GM21737 (cell line): ENCODE measurements around the gene KRTAP20-2.

ENCODE experiments used
- ATAC-seq: cut with Tn5 transposase; IDR thresholded peaks from one replicate; pipeline ENCODE4 v1.9.1; 2021; ENCODE audit warnings: mild to moderate bottlenecking, moderate library complexity; ENCODE audit not compliant: unreplicated experiment

The KRTAP20-2 gene

DNA sequence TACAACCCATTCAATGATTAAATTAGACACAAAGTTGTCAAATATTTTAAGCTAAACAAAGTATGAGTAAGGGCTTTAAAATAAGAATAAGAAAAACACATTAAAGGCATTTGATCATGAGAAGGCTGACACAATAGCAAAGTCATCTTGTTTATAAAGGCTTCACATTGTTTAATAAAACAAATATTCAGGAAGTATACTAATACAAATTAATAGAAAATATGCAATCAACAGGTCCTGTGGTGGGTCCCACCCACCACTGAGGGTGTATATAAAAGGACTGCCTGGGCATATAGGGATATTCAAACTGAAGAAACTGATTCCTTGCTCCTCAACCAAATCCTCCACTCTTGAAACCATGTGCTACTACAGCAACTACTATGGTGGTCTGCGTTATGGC is at the start of gene KRTAP20-2:
TSS of gene KRTAP20-2 (plus strand) at position 301 of the 400 bp plus-strand sequence. CDS start at position 359, 58 bp downstream.
- ATAC-seq: no peak

DNA sequence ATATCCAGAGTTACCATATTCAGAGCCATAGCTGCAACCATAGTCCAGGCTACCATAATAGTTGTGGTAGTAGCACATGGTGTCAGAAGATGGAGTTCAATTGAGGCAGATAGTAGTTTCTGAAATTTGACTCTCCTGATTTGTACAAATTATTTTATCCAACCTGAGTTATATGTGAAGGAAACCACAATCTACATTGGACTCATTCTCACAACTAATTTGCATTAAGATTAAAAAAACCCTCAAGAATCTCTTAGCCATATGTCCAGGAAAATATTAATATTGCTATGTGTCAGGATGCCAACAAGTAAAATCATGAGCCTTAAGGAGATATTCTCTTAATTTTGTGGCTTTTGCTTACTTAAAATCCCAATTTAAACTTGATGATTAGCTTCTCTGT is 44.7 kb upstream of the KRTAP20-2 start, which contains the start of gene KRTAP22-2:
TSS of gene KRTAP22-2 (minus strand) at position 101 of the 400 bp plus-strand sequence.
- no peak for ATAC-seq

DNA sequence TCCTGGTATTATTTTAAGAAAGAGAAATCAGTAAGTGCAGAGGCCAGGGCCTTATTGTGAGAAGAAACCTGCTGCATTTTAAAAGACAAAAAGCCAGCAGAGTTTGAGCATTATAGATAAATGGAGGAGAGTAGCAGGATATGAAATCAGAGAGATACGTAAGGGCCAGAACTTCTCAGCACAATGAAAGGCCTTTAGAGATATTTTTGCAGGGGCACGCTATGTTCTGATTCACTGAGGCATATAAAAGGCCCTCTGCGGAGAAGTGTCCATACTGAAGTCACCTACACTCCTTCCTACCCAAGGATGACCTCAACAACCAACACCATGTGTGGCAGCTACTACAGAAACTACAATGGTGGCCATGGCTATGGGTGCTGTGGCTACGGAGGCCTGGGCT is 42.9 kb upstream of the KRTAP20-2 start, which contains the start of gene KRTAP6-3:
TSS of gene KRTAP6-3 (plus strand) at position 301 of the 400 bp plus-strand sequence. CDS start at position 307, 6 bp downstream.
- ATAC-seq: no peak

DNA sequence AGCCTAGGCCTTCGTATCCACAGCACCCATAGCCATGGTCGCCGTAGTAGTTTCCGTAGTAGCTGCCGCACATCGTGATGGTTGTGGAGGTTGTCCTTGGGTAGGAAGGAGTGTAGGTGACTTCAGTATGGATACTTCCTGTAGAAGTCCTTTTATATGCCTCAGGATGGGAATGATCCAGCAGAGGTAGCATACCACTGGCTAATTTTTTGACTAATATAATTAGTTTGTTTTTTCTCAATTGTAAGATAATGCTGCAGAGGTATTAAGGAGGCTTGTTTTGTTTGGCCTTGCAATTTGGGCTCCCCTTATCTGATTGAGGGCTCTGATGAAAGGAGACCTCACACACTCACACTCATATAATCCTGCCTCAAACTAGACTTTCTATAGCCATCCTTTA is 36.2 kb upstream of the KRTAP20-2 start, which contains the start of gene KRTAP6-2:
TSS of gene KRTAP6-2 (minus strand) at position 101 of the 400 bp plus-strand sequence. CDS start at position 73, 28 bp downstream.
- no peak for ATAC-seq

DNA sequence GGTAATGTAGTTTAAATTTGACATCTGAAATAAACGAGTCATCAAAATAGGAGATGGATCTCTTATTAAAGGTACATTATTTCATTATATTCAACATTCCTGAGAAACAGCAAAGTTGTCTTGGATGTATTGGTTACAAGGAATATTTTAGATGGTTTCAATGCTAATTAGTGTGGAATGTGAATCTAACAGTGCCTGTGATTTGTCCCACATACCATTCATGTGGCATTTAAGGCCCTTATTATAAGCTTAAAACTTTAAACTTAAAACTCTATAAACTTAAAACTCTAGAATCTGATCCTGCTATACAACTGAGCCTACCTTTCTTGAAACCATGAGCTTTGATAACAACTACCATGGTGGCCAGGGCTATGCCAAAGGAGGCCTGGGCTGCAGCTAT is 34.2 kb upstream of the KRTAP20-2 start, which contains the start of gene KRTAP22-1:
TSS of gene KRTAP22-1 (plus strand) at position 301 of the 400 bp plus-strand sequence.
- ATAC-seq: no peak

DNA sequence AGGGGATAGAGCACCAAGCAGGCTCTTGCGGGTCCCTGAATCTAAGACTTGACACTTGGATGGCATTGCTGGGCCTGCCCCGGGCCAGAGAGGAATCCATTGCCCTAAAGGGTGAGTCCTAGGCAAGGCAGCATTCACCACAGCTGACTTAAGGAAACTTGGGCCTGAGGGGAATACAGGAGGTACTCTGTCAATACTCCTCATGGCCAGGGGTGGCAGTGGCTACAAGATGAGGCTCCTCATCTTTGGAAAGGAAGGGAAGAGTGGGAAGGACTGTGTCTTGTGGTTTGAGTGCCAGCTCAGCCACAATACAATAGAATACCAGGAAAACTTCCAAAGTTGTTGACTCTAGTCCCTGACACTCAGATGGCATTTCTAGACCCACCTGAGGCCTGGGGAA is 29.0 kb upstream of the KRTAP20-2 start:
- ATAC-seq: no peak

DNA sequence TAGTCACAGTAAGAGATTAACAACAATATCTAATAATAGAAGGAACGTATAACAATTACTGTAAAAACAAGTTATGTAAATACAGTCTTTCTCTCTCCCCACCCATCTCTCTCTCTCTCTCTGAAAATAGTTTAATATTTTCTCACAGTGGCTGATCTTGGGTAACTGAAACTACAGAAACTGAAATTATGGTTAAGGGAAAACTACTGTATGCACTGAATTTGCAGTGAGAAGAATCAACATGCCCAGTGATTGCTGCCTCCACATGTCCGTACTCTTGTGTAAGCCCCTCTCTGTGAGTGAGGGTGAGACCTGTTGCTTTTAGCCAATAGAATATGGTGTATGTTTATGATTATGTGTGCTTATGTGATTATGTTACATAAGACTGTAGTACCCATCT is 22.9 kb upstream of the KRTAP20-2 start:
- ATAC-seq: no peak

DNA sequence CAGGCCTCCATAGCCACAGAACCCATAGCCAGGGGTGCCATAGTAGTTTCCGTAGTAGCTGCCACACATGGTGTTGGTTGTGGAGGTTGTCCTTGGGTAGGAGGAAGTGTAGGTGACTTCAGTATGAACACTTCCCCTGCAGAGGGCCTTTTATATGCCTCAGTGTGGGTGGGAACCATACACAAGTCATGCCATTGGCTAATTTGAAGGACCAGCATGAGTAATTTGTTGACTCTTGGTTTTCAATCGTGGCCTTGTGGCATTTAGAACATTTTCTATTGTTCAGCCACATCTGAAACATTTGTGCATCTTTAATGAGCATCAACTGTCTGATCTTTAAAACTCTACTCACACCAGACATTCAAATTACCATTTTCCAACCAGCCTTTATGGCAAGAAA is 21.2 kb upstream of the KRTAP20-2 start, which contains the start of gene KRTAP6-1:
TSS of gene KRTAP6-1 (minus strand) at position 95 of the 400 bp plus-strand sequence. CDS start at position 69, 26 bp downstream.
- ATAC-seq: no peak

DNA sequence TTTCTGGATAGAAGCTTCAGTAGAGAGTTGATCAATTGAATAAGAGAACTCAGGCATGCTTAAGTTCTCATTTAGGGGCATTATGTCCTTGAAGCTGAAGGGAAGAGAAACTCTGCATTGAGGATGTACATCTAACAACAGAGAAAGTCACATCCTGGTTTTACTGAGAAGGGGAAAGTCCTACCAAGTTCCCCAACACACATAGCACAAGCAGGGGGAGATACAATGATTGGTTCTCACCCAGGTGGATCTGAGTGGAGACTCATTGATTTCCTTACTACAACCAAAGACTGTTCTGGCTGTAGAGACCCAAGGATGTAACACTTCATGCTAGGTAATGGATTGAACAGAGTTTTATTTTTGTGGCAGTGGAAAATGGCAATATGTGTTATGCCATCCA is 19.8 kb upstream of the KRTAP20-2 start:
- no peak for ATAC-seq

DNA sequence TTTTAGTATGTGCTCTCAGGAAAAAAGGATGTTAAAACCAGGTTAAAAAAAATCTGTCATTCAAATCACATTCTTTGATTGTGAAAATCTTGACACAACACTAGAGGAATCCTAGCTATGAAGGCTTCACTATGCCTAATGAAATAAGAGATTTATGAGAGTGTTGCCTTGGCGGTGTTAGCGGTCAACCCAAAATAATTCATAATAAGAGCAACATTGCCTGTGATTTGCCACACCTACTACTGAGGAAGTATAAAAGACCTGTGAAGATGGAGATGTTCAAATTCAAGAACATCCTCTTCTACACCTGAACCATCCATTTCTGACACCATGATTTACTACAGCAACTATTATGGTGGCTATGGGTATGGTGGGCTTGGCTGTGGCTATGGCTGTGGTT is 18.9 kb upstream of the KRTAP20-2 start, which contains the start of gene KRTAP20-1:
TSS of gene KRTAP20-1 (plus strand) at position 301 of the 400 bp plus-strand sequence. CDS start at position 331, 30 bp downstream.
- ATAC-seq: no peak

DNA sequence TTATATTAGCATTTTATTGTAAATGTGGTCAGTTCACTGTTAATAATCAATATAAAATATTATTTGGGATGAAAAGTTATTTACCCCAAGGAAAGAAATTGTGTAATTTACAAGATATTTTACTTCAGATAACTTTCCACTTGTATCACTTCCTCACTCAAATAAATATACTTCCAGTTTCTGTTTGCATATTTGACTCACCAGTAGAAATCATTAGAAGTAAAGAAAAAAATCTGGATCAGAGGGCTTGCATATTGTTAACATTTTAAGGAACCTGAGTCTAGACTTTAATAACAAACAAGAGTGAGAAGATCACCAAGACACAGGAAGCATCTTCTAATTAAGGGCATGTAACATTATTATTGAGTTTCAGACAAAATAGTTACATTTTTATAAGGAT is 14.9 kb upstream of the KRTAP20-2 start:
- no peak for ATAC-seq

DNA sequence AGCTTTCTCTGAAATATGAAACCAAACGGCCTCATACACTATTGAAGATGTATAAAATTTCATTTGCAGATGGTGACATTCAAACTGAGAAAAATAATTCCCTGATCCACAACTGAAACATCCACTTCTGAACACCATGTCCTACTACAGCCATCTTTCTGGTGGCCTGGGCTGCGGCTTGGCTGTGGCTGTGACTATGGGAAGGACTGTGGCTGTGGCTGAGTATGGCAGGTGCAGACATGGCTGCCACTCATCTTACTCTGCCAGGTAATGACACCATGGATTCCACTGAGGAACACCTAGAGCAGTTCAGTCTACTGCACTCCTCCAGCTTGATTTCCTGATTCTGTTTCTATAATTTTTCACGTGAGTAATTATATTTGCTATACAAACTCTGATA is 14.5 kb upstream of the KRTAP20-2 start, which contains the start of gene KRTAP20-4:
TSS of gene KRTAP20-4 (plus strand) at position 106 of the 400 bp plus-strand sequence.
- no peak for ATAC-seq

DNA sequence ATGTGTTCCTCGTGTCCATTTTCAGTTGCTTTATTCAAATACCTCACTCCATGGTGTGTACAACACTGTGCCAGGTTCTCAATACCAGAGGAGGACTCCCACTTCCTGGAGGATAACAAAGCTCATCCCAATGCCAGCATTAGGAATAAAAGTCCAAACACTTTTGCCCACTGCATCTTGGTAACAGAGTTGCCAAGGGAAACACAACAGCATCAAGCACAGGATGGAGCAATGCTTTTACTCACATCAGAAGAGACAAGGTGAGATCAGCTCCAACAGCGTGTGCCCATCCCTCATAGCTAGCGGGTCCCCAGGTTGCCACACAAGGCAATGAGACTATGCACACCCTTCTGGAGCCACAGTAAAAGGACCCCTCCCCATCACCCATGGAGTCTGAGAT is 11.6 kb upstream of the KRTAP20-2 start:
- no peak for ATAC-seq

DNA sequence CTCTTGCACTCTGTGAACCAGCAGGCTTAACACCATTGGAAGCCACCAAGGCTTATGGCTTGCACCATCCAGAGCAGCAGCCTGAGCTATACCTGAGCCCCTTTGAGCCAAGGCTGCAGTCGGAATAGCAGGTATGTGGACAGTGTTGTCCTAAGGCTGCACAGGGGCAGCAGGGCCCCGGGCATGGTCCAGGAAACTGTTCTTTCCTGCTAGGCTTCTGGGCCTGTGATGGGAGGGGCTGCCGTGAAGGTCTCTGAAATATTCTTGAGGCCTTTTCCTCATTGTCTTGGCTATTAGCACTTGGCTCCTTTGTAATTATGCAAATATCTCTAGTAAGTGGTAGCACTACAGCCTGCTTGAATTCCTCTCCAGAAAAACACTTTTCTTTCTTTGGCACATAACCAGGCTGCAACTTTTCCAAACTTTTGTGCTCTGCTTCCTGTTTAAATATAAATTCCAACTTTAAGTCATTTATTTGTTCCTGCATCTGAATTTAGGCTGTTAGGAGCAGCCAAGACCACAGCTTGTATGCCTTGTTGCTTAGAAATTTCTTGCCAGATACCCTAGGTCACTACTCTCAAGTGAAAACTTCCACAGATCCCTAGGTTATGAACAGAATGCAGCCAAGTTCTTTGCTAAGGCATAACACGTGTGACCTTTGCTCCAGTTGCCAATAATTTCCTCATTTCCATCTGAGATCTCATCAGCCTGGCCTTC is 9.4 kb upstream of the KRTAP20-2 start:
- ATAC-seq: no peak

DNA sequence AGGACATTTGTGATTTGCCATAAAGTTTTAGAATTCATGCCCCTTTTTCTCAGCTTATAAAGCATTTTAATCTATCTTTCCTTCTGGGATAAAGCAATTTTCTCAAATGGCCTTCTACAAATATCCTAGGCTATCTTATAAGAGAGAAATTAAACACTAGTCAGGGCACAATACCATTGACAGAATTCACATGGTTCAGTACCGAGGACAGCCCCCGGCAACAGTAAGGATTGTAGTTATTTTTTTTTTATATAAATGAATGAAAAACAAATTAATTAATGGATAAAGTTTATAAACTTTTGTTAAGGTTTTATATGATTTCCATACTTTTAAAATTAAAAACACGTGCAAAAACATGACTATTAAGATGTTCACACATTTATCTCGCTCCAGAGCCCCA is 6.9 kb upstream of the KRTAP20-2 start:
- ATAC-seq: no peak

DNA sequence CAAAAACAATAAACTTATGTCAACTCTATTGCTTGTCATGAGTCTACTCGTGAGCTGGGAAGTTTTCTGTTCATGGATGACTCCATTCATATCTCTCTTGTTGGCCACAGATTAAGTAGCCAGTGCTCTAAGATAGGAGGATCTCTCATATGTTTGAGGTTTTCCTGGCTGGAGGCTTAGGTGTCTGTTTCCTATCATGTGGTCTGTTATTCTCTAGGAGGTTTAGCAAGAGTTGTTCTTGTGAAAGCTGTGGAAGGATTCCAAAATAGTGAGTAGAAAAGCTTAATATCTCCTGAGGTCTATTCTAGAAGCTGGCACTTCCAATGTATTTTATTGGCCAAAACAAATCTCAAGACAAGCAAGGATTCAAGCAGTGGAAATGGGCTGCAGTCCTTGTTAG is 5.8 kb upstream of the KRTAP20-2 start:
- ATAC-seq: no peak

DNA sequence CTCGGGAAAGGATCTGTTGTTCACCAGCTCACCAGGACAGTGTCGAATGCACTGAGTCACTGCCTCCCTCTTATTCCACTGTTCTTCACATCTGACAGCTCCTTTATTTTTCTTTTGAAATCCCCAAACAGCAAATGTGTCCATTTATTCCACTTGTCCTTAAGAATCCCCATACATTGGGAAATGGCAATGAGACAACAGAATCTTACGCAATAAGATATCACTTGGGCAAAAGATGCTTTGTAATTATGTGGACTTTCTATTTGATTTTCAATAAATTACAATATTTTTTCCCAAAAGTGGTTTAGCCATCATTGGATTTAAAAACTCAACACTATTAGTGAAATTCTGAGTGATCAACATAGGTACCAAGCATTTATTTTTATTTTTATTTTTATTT is 3.7 kb downstream of the KRTAP20-2 start:
- ATAC-seq: no peak

DNA sequence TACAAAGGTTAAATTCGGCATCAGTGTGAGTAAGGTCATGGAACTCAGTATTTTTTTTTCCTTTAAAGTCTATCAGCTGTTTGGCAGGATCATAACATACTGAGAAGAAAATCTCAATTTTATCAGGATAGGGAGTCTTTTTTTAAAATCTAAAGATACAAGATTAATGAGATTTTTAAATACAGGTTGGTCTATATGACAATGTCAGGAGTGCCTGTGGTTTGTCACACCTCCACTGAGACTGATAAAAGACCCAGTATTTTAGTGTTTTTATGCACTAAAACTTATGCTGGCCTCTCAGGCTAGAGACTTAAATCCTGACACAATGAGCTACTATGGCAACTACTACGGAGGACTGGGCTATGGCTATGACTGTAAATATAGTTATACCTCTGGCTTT is 7.6 kb downstream of the KRTAP20-2 start, which contains the start of gene KRTAP20-3:
TSS of gene KRTAP20-3 (plus strand) at position 301 of the 400 bp plus-strand sequence.
- ATAC-seq: no peak

DNA sequence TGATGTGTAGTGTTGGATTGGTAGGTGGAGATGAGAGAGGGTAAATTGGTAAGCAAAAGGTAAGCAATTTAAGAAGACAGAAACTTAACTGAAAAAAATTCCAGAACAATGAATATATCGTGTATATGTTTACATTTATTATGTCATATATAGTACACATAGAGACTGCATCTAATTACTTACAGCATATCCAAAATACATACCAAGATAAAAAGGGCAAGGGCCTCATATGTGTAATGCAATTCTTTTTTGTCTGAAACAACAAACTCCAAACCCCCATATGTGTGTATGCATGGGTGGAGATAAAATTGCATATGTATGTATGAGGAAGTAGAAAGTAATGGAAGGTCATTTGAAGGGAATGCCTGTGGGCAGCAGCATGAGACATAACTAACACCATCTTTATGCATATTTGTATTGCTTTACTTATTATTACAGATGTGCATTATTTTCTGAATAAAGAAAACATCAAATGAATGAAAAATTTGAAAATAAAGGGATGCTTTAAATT is 12.0 kb downstream of the KRTAP20-2 start:
- no peak for ATAC-seq

DNA sequence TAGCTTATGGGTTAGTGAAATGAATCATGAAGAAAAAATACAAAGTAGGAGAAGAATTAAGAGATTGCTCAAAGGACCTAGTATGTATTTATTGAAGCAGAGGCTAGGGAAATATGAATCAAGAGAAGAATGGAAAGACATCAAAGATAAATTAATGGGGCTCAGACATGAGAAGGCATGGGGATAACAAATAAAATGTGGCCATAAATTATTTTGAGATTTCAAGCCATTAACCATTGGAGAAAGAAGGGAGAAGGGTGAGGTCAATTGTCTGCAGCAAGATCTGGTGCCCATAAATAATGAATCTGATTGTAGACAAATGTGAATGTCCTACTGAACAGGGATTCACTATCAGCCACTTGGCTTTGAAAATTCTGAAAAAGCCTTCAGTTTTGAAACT is 17.9 kb downstream of the KRTAP20-2 start:
- no peak for ATAC-seq

DNA sequence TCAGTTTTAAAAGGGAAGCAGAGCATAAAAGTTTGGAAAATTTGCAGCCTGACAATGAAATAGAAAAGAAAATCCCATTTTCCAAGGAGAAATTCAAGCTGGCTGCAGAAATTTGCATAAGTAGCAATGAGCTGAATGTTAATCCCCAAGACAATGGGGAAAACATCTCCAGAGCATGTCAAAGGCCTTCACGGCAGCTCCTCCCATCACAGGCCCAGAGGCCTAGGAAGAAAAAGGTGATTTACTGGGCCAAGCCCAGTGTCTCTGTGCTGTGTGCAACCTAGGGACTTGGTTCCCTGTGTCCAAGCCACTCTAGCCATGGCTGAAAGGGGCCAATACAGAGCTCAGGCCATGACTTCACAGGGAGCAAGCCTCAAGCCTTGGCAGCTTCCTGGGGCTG is 33.8 kb downstream of the KRTAP20-2 start:
- ATAC-seq: no peak
